GM12878 (cell line): ENCODE data around the gene CTBP1. TPM values are rescaled to one million over a fixed set of nuclear protein-coding genes. Genes with fewer than 3 reads are reported as not detected.

Experiments used
- ATAC-seq: fragments of 200-7000 bp; cut with Tn5 transposase; 3 replicates; pipeline ENCODE4 v1.9.1; 2020; ENCODE audit warnings: mild to moderate bottlenecking, moderate library complexity
- BruUV-seq: library from RNA; stranded (reverse); fragments of 400-500 nt; replicated peaks from 2 replicates; lab custom pipeline; 2021; lab: Mats Ljungman, UMichigan
- CTCF ChIA-PET: fragments of 300-600 bp; sonication (Branson Sonifier 250); formaldehyde crosslinking; extraction: SDS; loops from one replicate; lab custom pipeline; 2021; ENCODE audit warnings: inconsistent platforms; lab: Yijun Ruan, JAX
- POLR2A ChIA-PET: fragments of 350-600 bp; formaldehyde crosslinking; extraction: SDS; loops from one replicate; lab custom pipeline; 2021; ENCODE audit warnings: inconsistent platforms; lab: Charles Lee
- RAD21 ChIA-PET: fragments of 300-600 bp; sonication (Branson Sonifier 250); formaldehyde crosslinking; loops from one replicate; lab custom pipeline; 2023; ENCODE audit warnings: antibody characterized with exemption; ENCODE audit not compliant: unreplicated experiment; lab: Charles Lee
- SMC1A ChIA-PET: fragments of 300-600 bp; sonication (Branson Sonifier 250); formaldehyde crosslinking; loops from one replicate; lab custom pipeline; 2023; ENCODE audit not compliant: unreplicated experiment, uncharacterized antibody; lab: Charles Lee
- DNase-seq: peaks from one replicate; pipeline ENCODE4 v3.0.0-alpha.2; 2011; ENCODE audit warnings: low read depth, low spot score
- FAIRE-seq: peaks from 3 replicates; lab custom pipeline; 2011; peaks lifted over from hg19 to GRCh38; lab: Jason Lieb, UNC
- H2AFZ ChIP-seq: 2 replicates; pipeline ENCODE4 v1.6.0; 2011; ENCODE audit warnings: low read depth, low read length, control low read depth; ENCODE audit not compliant: control insufficient read depth
- H3K27ac ChIP-seq: 2 replicates; pipeline ENCODE4 v1.5.1; 2011; ENCODE audit warnings: control low read depth; ENCODE audit not compliant: control insufficient read depth, insufficient read depth
- H3K27me3 ChIP-seq, 2 experiments: replicated peaks in 1 of 2; 2 replicates each; pipeline versions ENCODE4 v1.6.0 to v1.6.1; 2011; ENCODE audit warnings: low read length in 1 of 2; ENCODE audit not compliant: control insufficient read depth in 2 of 2, insufficient read depth in 2 of 2
- H3K36me3 ChIP-seq, 2 experiments: 2 replicates each; pipeline ENCODE4 v1.5.1; 2011; ENCODE audit warnings: low read length in 1 of 2; ENCODE audit not compliant: control insufficient read depth in 2 of 2, insufficient read depth in 2 of 2
- H3K4me1 ChIP-seq: 2 replicates; pipeline ENCODE4 v1.6.1; 2011; ENCODE audit warnings: mild to moderate bottlenecking, low read length, moderate library complexity, mixed read lengths; ENCODE audit not compliant: control insufficient read depth, insufficient read depth
- H3K4me2 ChIP-seq: 2 replicates; pipeline ENCODE4 v1.6.0; 2011; ENCODE audit warnings: control low read depth; ENCODE audit not compliant: control insufficient read depth, insufficient read depth
- H3K4me3 ChIP-seq: fragments of 200-600 bp; sonication (generic); 2 replicates; pipeline ENCODE4 v1.5.1; 2016
- H3K79me2 ChIP-seq: 2 replicates; pipeline ENCODE4 v1.6.0; 2011; ENCODE audit warnings: low read length; ENCODE audit not compliant: control insufficient read depth, insufficient read depth
- H3K9ac ChIP-seq: 2 replicates; pipeline ENCODE4 v1.8.0; 2011; ENCODE audit warnings: low read length, control low read depth, mixed read lengths; ENCODE audit not compliant: control insufficient read depth, insufficient read depth
- H3K9me3 ChIP-seq: replicated peaks from 3 replicates; pipeline ENCODE4 v1.5.1; 2011; ENCODE audit warnings: mild to moderate bottlenecking, low read length; ENCODE audit not compliant: control insufficient read depth, insufficient read depth
- H4K20me1 ChIP-seq: 2 replicates; pipeline ENCODE4 v1.6.0; 2011; ENCODE audit not compliant: control insufficient read depth, insufficient read depth
- EZH2 ChIP-seq: IDR thresholded peaks from 2 replicates; pipeline ENCODE4 v1.6.1; 2012; ENCODE audit warnings: low read depth, mild to moderate bottlenecking, control low read depth, inconsistent platforms, low read length, borderline replicate concordance; ENCODE audit not compliant: control insufficient read depth
- WGBS: methylation state at CpG from one replicate; pipeline ENCODE4 v1.1.6; 2016; ENCODE audit warnings: low lambda C conversion rate; ENCODE audit not compliant: insufficient replicate concordance, insufficient coverage; ENCODE audit errors: missing lambda C conversion rate; 5-methylcytosine and 5-hydroxymethylcytosine counted together
- in situ Hi-C: fragments of 300-500 bp; cut with MboI; formaldehyde crosslinking; loops from 9 replicates; pipeline ENCODE4 v1.14.3; 2018; ENCODE audit warnings: mixed read lengths
- intact Hi-C: fragments of 100-400 bp; cut with micrococcal nuclease; formaldehyde crosslinking; loops from one replicate; pipeline ENCODE4 v1.14.2; 2022; ENCODE audit not compliant: unreplicated experiment
- polyA plus RNA-seq, 11 experiments: library from polyadenylated mRNA; depleted of rRNA in 4 of 11; unstranded in 6 of 11; stranded (reverse) in 5 of 11; fragments of >200 nt; fragmentation: Nextera tagmentation in 4 of 11; fragmentation: Illumina TruSeq in 1 of 11; extraction: Ambion mirVana in 4 of 11; extraction: Trizol in 1 of 11; gene quantifications; 1 replicate in 1 of 11; 2 replicates in 10 of 11; pipeline versions ENCODE4 v1.2.1 to v1.2.3, GENCODE V29; 2011 to 2016; ENCODE audit warnings: inconsistent platforms in 2 of 11, missing spikeins in 2 of 11, low read depth in 1 of 11
- total RNA-seq, 4 experiments: library from RNA; depleted of rRNA in 3 of 4; stranded (reverse); fragments of >200 nt in 3 of 4; fragmentation: Illumina TruSeq in 1 of 4; extraction: Trizol in 1 of 4; gene quantifications; 2 replicates each; pipeline versions ENCODE4 v1.2.1 to v1.2.3, GENCODE V29; 2013 to 2021
- TF ChIP-seq, protein P1 (sequence below): IDR thresholded peaks from 2 replicates; pipeline ENCODE4 v1.6.1; 2012; ENCODE audit warnings: improper control_type of control experiment, low read depth, low read length; ENCODE audit not compliant: insufficient replicate concordance

CTBP1 gene
- total and polyA plus RNA-seq, 10 of the 15 experiments (the other 5 are each of a cell fraction or from before 2014, with no cell fraction given): 7.4 to 182 (median 63.1) TPM

DNA sequence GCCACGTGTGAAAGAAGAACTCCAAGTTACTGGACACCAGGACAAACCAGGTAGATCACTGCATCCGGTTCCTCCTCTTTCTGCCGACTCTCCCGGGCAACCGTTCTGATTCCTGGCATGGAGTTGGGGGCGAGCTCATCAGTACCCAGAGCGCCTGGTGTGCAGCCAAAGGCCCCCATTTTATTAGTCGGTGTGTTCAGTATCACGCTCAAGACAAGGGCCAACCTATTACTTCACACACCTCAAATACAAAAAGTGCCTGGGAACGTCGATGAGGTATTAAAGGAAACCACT is 2.8 kb upstream of the CTBP1 start:
- Histone ChIP-seq H3K27ac (no peak overlapping the region), H3K9me3 (peaks cover 19% of the 10 kb centered on the region; the same call in 2 of the 3 replicates), H2AFZ (no peak overlapping the region), H3K27me3 (no peaks in the 10 kb centered on the region), H4K20me1 (no peaks in the 10 kb centered on the region), H3K4me3 (no peak overlapping the region), H3K4me2 (no peak overlapping the region), H3K36me3 (peaks cover 0 to 4% of the 10 kb centered on the region in 2 experiments; a peak in 2 of 4 replicates), H3K4me1 (peaks cover 12% of the 10 kb centered on the region), H3K9ac (no peak overlapping the region), H3K79me2 (peaks cover 27% of the 10 kb centered on the region)
- ChIA-PET SMC1A (no interaction called here), POLR2A (interaction anchor here (1.5 to 6.2 kb wide), 2 partner anchors 14 to 95 kb away, joined by 6 to 42 read pairs; partner anchors contain the start of gene UVSSA), RAD21 (interaction anchor here (1.9 kb wide), 1 partner anchor 95 kb away, joined by 10 read pairs; the partner anchor contains the start of gene UVSSA), CTCF (interaction anchor here (1.4 kb wide), 1 partner anchor 9 kb away, joined by 4 read pairs; no protein-coding TSS in a partner anchor)
- intact Hi-C loops: no loop called here
- 96% methylated on average over 11 of the region's 11 CpGs for WGBS
- DNase-seq (no peak), FAIRE-seq (no peak), ATAC-seq (no peak)
- BruUV-seq: no TSS peak
- TF ChIP-seq, protein P1, sequence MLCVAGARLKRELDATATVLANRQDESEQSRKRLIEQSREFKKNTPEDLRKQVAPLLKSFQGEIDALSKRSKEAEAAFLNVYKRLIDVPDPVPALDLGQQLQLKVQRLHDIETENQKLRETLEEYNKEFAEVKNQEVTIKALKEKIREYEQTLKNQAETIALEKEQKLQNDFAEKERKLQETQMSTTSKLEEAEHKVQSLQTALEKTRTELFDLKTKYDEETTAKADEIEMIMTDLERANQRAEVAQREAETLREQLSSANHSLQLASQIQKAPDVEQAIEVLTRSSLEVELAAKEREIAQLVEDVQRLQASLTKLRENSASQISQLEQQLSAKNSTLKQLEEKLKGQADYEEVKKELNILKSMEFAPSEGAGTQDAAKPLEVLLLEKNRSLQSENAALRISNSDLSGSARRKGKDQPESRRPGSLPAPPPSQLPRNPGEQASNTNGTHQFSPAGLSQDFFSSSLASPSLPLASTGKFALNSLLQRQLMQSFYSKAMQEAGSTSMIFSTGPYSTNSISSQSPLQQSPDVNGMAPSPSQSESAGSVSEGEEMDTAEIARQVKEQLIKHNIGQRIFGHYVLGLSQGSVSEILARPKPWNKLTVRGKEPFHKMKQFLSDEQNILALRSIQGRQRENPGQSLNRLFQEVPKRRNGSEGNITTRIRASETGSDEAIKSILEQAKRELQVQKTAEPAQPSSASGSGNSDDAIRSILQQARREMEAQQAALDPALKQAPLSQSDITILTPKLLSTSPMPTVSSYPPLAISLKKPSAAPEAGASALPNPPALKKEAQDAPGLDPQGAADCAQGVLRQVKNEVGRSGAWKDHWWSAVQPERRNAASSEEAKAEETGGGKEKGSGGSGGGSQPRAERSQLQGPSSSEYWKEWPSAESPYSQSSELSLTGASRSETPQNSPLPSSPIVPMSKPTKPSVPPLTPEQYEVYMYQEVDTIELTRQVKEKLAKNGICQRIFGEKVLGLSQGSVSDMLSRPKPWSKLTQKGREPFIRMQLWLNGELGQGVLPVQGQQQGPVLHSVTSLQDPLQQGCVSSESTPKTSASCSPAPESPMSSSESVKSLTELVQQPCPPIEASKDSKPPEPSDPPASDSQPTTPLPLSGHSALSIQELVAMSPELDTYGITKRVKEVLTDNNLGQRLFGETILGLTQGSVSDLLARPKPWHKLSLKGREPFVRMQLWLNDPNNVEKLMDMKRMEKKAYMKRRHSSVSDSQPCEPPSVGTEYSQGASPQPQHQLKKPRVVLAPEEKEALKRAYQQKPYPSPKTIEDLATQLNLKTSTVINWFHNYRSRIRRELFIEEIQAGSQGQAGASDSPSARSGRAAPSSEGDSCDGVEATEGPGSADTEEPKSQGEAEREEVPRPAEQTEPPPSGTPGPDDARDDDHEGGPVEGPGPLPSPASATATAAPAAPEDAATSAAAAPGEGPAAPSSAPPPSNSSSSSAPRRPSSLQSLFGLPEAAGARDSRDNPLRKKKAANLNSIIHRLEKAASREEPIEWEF: no peak
- TF ChIP-seq EZH2: no peak
- in situ Hi-C loops: loop anchor here (5.0 kb wide), 1 partner anchor 101 kb away; no protein-coding TSS in a partner anchor
